ENCODE measurements around the gene GABRD. TPM values are rescaled to one million over a fixed set of nuclear protein-coding genes. Genes with fewer than 3 reads are reported as not detected.

The GABRD gene
- total RNA-seq, 4 donors from 2014 or later: 0.57 to 5.4 (median 1.8) TPM; not detected in 1

DNA sequence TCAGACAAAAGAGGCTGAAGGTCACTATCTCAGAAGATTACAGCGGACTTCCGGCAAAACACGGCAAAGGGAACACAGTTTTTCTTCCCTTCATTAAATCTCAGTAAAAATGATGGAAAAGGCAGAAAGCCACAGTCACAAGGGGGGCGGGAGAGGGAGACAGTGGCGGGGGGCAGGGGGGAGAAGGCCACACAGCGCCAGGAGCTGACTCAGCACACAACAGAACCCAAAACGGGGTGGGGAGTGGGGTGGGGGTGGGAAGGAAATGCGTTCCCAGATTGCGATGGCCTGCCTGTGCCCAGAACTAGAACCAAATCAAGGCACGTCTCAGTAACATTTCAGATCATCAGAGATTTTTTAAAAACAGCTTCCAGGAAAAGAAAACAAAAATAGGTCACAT lies 28.9 kb upstream of the GABRD start:
- 42% methylated on average over 8 to 9 of the region's 10 CpGs for WGBS, 2 donors
- H3K36me3 ChIP-seq: no peaks in the 10 kb centered on the region
- H3K27me3 ChIP-seq: peaks cover 0 to 56% (median 0%) of the 10 kb centered on the region in 4 donors
- no peak overlapping the region for H3K4me3 ChIP-seq
- H3K27ac ChIP-seq: peak overlapping the region in 3 of 4 donors; percentile 31 to 75 (median 42)
- H3K4me1 ChIP-seq: peaks cover 0 to 27% (median 0%) of the 10 kb centered on the region in 3 donors
- intact Hi-C loops (cut with DNase I): no loop called here
- DNase-seq: no peak
- no peaks in the 10 kb centered on the region for H3K9me3 ChIP-seq
- TF ChIP-seq CTCF (IDR thresholded peaks at IDR 0.05) (no peak), POLR2A (IDR thresholded peaks at IDR 0.05) (no peak)

- 76 to 80% methylated on average over 6 to 8 of the region's 8 CpGs for WGBS, 2 donors
- Histone ChIP-seq H3K9me3 (no peaks in the 10 kb centered on the region), H3K4me1 (peaks cover 0 to 15% (median 0%) of the 10 kb centered on the region in 3 donors), H3K27me3 (peaks cover 0 to 43% (median 0%) of the 10 kb centered on the region in 4 donors), H3K4me3 (no peak overlapping the region), H3K36me3 (no peaks in the 10 kb centered on the region), H3K27ac (no peak overlapping the region)
- DNase-seq: no peak
- intact Hi-C loops (cut with DNase I): no loop called here
- TF ChIP-seq POLR2A (IDR thresholded peaks at IDR 0.05) (no peak), CTCF (IDR thresholded peaks at IDR 0.05) (no peak)
Measured at GRCh38 chr1:1994536-1994935, 24.6 kb upstream of the GABRD start.

GRCh38 chr1:1996207-1996651 lies 22.9 kb upstream of the GABRD start:
- intact Hi-C loops (cut with DNase I): no loop called here
- TF ChIP-seq CTCF (IDR thresholded peaks at IDR 0.05) (no peak), POLR2A (IDR thresholded peaks at IDR 0.05) (no peak)
- no peak for DNase-seq

DNA sequence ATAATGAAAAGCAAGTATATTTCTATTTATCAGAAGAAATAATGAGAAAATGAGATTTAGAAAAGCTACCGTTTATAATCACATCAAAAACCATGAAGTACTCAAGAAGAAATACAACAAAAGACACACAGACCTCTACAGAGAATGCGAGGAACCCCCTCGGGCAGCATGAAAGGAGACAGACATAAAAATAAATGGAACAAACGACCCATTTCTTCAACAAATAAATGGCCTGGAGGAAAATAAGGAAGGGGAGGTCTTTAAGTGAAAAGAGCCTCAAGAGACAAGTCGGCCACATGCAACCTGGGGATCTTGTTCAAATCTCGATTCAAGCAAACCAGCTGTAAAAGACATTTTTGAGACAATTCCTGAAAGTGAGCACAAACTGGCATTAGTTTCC lies 21.6 kb upstream of the GABRD start:
- H3K4me3 ChIP-seq: no peak overlapping the region
- 47 to 51% methylated on average over 6 of the region's 6 CpGs for WGBS, 2 donors
- H3K4me1 ChIP-seq: peaks cover 0 to 6% (median 0%) of the 10 kb centered on the region in 3 donors
- intact Hi-C loops (cut with DNase I): no loop called here
- TF ChIP-seq CTCF (IDR thresholded peaks at IDR 0.05) (no peak), POLR2A (IDR thresholded peaks at IDR 0.05) (no peak)
- H3K27me3 ChIP-seq: peaks cover 0 to 66% (median 0%) of the 10 kb centered on the region in 4 donors
- no peak for DNase-seq
- H3K36me3 ChIP-seq: no peaks in the 10 kb centered on the region
- H3K9me3 ChIP-seq: no peaks in the 10 kb centered on the region
- H3K27ac ChIP-seq: no peak overlapping the region

More at GRCh38 chr1:1996207-1996651, 22.9 kb upstream of the GABRD start:
- no peak overlapping the region for H3K4me3 ChIP-seq
- peaks cover 0 to 2% (median 0%) of the 10 kb centered on the region in 3 donors for H3K4me1 ChIP-seq
- no peak overlapping the region for H3K27ac ChIP-seq
- H3K9me3 ChIP-seq: no peaks in the 10 kb centered on the region
- WGBS, 2 donors: 52 to 70% methylated on average over 11 to 12 of the region's 12 CpGs
- peaks cover 0 to 60% (median 0%) of the 10 kb centered on the region in 4 donors for H3K27me3 ChIP-seq
- H3K36me3 ChIP-seq: no peaks in the 10 kb centered on the region

- DNase-seq: no peak
- H3K4me1 ChIP-seq: peaks cover 0 to 14% (median 3%) of the 10 kb centered on the region in 3 donors
- TF ChIP-seq POLR2A (IDR thresholded peaks at IDR 0.05) (no peak), CTCF (IDR thresholded peaks at IDR 0.05) (no peak)
- no peak overlapping the region for H3K4me3 ChIP-seq
- 82 to 86% methylated on average over 7 of the region's 7 CpGs for WGBS, 2 donors
- H3K9me3 ChIP-seq: no peaks in the 10 kb centered on the region
- H3K27me3 ChIP-seq: peaks cover 0 to 84% (median 6%) of the 10 kb centered on the region in 4 donors
- intact Hi-C loops (cut with DNase I): no loop called here
- no peaks in the 10 kb centered on the region for H3K36me3 ChIP-seq
- H3K27ac ChIP-seq: no peak overlapping the region
Measured at GRCh38 chr1:2000432-2000831, 18.7 kb upstream of the GABRD start.

Measured in esophagus squamous epithelium (tissue), 5 donors.